ENCODE results near the gene SLC10A7.

Gene SLC10A7

GRCh38 chr4:146224326-146224966 is 297.3 kb downstream of the SLC10A7 start:
- TF ChIP-seq SUZ12 (IDR thresholded peaks at IDR 0.05; ENCODE audit: extremely low read depth, insufficient read depth, insufficient read length) (no peak), YY1 (IDR thresholded peaks at IDR 0.05; ENCODE audit: insufficient read depth, insufficient read length) (no peak), ZNF274 (IDR thresholded peaks at IDR 0.05; ENCODE audit: low read depth, low read length) (no peak)
- no peaks in the 10 kb centered on the region for H3K4me1 ChIP-seq (ENCODE audit: insufficient read depth, insufficient read length)
- no peaks in the 10 kb centered on the region for H3K27me3 ChIP-seq (ENCODE audit: insufficient read depth, insufficient read length)
- H3K36me3 ChIP-seq (ENCODE audit: insufficient read depth, insufficient read length, low read length) = no peaks in the 10 kb centered on the region
- DNase-seq (ENCODE audit: low read depth, low spot score) = no peak
- H3K9me3 ChIP-seq (ENCODE audit: insufficient read depth, low read length) = no peaks in the 10 kb centered on the region
- H3K4me3 ChIP-seq (ENCODE audit: insufficient read length, low read depth) = no peak overlapping the region
- no peak overlapping the region for H3K9ac ChIP-seq (ENCODE audit: insufficient read length, low read depth)

- H3K9me3 ChIP-seq (ENCODE audit: insufficient read depth, low read length) = no peaks in the 10 kb centered on the region
- H3K4me3 ChIP-seq (ENCODE audit: insufficient read length, low read depth) = no peak overlapping the region
- H3K9ac ChIP-seq (ENCODE audit: insufficient read length, low read depth) = no peak overlapping the region
- DNase-seq (ENCODE audit: low read depth, low spot score) = no peak
- TF ChIP-seq YY1 (IDR thresholded peaks at IDR 0.05; ENCODE audit: insufficient read depth, insufficient read length) = no peak
- TF ChIP-seq ZNF274 (IDR thresholded peaks at IDR 0.05; ENCODE audit: low read depth, low read length) = no peak
- no peak for TF ChIP-seq SUZ12 (IDR thresholded peaks at IDR 0.05; ENCODE audit: extremely low read depth, insufficient read depth, insufficient read length)
- H3K36me3 ChIP-seq (ENCODE audit: insufficient read depth, insufficient read length, low read length) = no peaks in the 10 kb centered on the region
- H3K27me3 ChIP-seq (ENCODE audit: insufficient read depth, insufficient read length) = no peaks in the 10 kb centered on the region
- no peaks in the 10 kb centered on the region for H3K4me1 ChIP-seq (ENCODE audit: insufficient read depth, insufficient read length)
Measured at GRCh38 chr4:146222313-146222712, 299.4 kb downstream of the SLC10A7 start.

GRCh38 chr4:146214238-146214637 is 307.5 kb downstream of the SLC10A7 start, which contains the start of gene REELD1:
TSS of gene REELD1 (plus strand) at chr4:146214538. CDS start at chr4:146216953, 2,415 bp downstream.
- Histone ChIP-seq H3K9ac (ENCODE audit: insufficient read length, low read depth) (no peak within 1 kb of the TSS), H3K4me1 (ENCODE audit: insufficient read depth, insufficient read length) (no peaks in the 10 kb centered on the region), H3K27me3 (ENCODE audit: insufficient read depth, insufficient read length) (no peaks in the 10 kb centered on the region), H3K9me3 (ENCODE audit: insufficient read depth, low read length) (no peaks in the 10 kb centered on the region), H3K36me3 (ENCODE audit: insufficient read depth, insufficient read length, low read length) (no peaks in the 10 kb centered on the region), H3K4me3 (ENCODE audit: insufficient read length, low read depth) (no peak within 1 kb of the TSS)
- no peak for DNase-seq (ENCODE audit: low read depth, low spot score)
- TF ChIP-seq YY1 (IDR thresholded peaks at IDR 0.05; ENCODE audit: insufficient read depth, insufficient read length) (no peak), ZNF274 (IDR thresholded peaks at IDR 0.05; ENCODE audit: low read depth, low read length) (no peak), SUZ12 (IDR thresholded peaks at IDR 0.05; ENCODE audit: extremely low read depth, insufficient read depth, insufficient read length) (no peak)

- H3K4me3 ChIP-seq (ENCODE audit: insufficient read length, low read depth) = no peak overlapping the region
- no peaks in the 10 kb centered on the region for H3K9me3 ChIP-seq (ENCODE audit: insufficient read depth, low read length)
- H3K27me3 ChIP-seq (ENCODE audit: insufficient read depth, insufficient read length) = no peaks in the 10 kb centered on the region
- TF ChIP-seq ZNF274 (IDR thresholded peaks at IDR 0.05; ENCODE audit: low read depth, low read length) (no peak), SUZ12 (IDR thresholded peaks at IDR 0.05; ENCODE audit: extremely low read depth, insufficient read depth, insufficient read length) (no peak), YY1 (IDR thresholded peaks at IDR 0.05; ENCODE audit: insufficient read depth, insufficient read length) (no peak)
- DNase-seq (ENCODE audit: low read depth, low spot score) = no peak
- no peaks in the 10 kb centered on the region for H3K4me1 ChIP-seq (ENCODE audit: insufficient read depth, insufficient read length)
- H3K36me3 ChIP-seq (ENCODE audit: insufficient read depth, insufficient read length, low read length) = no peaks in the 10 kb centered on the region
- H3K9ac ChIP-seq (ENCODE audit: insufficient read length, low read depth) = no peak overlapping the region
Measured at GRCh38 chr4:146212781-146213180, 309.0 kb downstream of the SLC10A7 start.

GRCh38 chr4:146211440-146211839 is 310.3 kb downstream of the SLC10A7 start:
- DNase-seq (ENCODE audit: low read depth, low spot score) = no peak
- Histone ChIP-seq H3K9me3 (ENCODE audit: insufficient read depth, low read length) (no peaks in the 10 kb centered on the region), H3K36me3 (ENCODE audit: insufficient read depth, insufficient read length, low read length) (no peaks in the 10 kb centered on the region), H3K4me1 (ENCODE audit: insufficient read depth, insufficient read length) (no peaks in the 10 kb centered on the region), H3K9ac (ENCODE audit: insufficient read length, low read depth) (no peak overlapping the region), H3K27me3 (ENCODE audit: insufficient read depth, insufficient read length) (no peaks in the 10 kb centered on the region), H3K4me3 (ENCODE audit: insufficient read length, low read depth) (no peak overlapping the region)
- no peak for TF ChIP-seq ZNF274 (IDR thresholded peaks at IDR 0.05; ENCODE audit: low read depth, low read length)
- no peak for TF ChIP-seq YY1 (IDR thresholded peaks at IDR 0.05; ENCODE audit: insufficient read depth, insufficient read length)
- no peak for TF ChIP-seq SUZ12 (IDR thresholded peaks at IDR 0.05; ENCODE audit: extremely low read depth, insufficient read depth, insufficient read length)

- H3K36me3 ChIP-seq (ENCODE audit: insufficient read depth, insufficient read length, low read length) = no peaks in the 10 kb centered on the region
- H3K4me3 ChIP-seq (ENCODE audit: insufficient read length, low read depth) = no peak overlapping the region
- H3K27me3 ChIP-seq (ENCODE audit: insufficient read depth, insufficient read length) = no peaks in the 10 kb centered on the region
- DNase-seq (ENCODE audit: low read depth, low spot score) = no peak
- no peaks in the 10 kb centered on the region for H3K4me1 ChIP-seq (ENCODE audit: insufficient read depth, insufficient read length)
- H3K9ac ChIP-seq (ENCODE audit: insufficient read length, low read depth) = no peak overlapping the region
- no peak for TF ChIP-seq YY1 (IDR thresholded peaks at IDR 0.05; ENCODE audit: insufficient read depth, insufficient read length)
- no peak for TF ChIP-seq SUZ12 (IDR thresholded peaks at IDR 0.05; ENCODE audit: extremely low read depth, insufficient read depth, insufficient read length)
- no peaks in the 10 kb centered on the region for H3K9me3 ChIP-seq (ENCODE audit: insufficient read depth, low read length)
Measured at GRCh38 chr4:146210890-146211289, 310.9 kb downstream of the SLC10A7 start.

- H3K27me3 ChIP-seq (ENCODE audit: insufficient read depth, insufficient read length) = no peaks in the 10 kb centered on the region
- DNase-seq (ENCODE audit: low read depth, low spot score) = no peak
- TF ChIP-seq SUZ12 (IDR thresholded peaks at IDR 0.05; ENCODE audit: extremely low read depth, insufficient read depth, insufficient read length) = no peak
- no peak for TF ChIP-seq ZNF274 (IDR thresholded peaks at IDR 0.05; ENCODE audit: low read depth, low read length)
- no peak for TF ChIP-seq YY1 (IDR thresholded peaks at IDR 0.05; ENCODE audit: insufficient read depth, insufficient read length)
- H3K4me1 ChIP-seq (ENCODE audit: insufficient read depth, insufficient read length) = no peaks in the 10 kb centered on the region
- H3K36me3 ChIP-seq (ENCODE audit: insufficient read depth, insufficient read length, low read length) = no peaks in the 10 kb centered on the region
- H3K4me3 ChIP-seq (ENCODE audit: insufficient read length, low read depth) = no peak overlapping the region
- no peak overlapping the region for H3K9ac ChIP-seq (ENCODE audit: insufficient read length, low read depth)
- no peaks in the 10 kb centered on the region for H3K9me3 ChIP-seq (ENCODE audit: insufficient read depth, low read length)
Measured at GRCh38 chr4:146207410-146207809, 314.3 kb downstream of the SLC10A7 start.
